H4 (cell line): ENCODE data around the gene TNK2. TPM values are rescaled to one million over a fixed set of nuclear protein-coding genes. Genes with fewer than 3 reads are reported as not detected.
"Not testable (repeated sequence)": the region's sequence is repeated elsewhere in the genome, so short reads cannot be mapped to it uniquely, and the experiment has no call there.

Experiments used
- DNase-seq: peaks from one replicate; pipeline ENCODE4 v3.0.0-alpha.2; 2015; ENCODE audit warnings: low spot score
- total RNA-seq: library from RNA; depleted of rRNA; stranded (reverse); fragments of >200 nt; shearing (Covaris generic); gene quantifications from 2 replicates; pipeline ENCODE4 v1.2.3, GENCODE V29; 2014

TNK2 gene
- total RNA-seq, 1 experiment from 2014 or later, result 3.7 TPM

GRCh38 chr3:195850857-195851543 lies 57.4 kb downstream of the TNK2 start:
- peak; percentile 90 for DNase-seq

GRCh38 chr3:195849322-195850074 lies 58.9 kb downstream of the TNK2 start:
- DNase-seq, result no peak

- peak; percentile 74 for DNase-seq
These were observed 61.0 kb downstream of the TNK2 start for GRCh38 chr3:195847055-195847950.

GRCh38 chr3:195845483-195845882 lies 62.9 kb downstream of the TNK2 start:
- DNase-seq, result no peak

GRCh38 chr3:195844671-195845218 lies 63.6 kb downstream of the TNK2 start:
- no peak for DNase-seq

GRCh38 chr3:195839260-195840010 lies 68.9 kb downstream of the TNK2 start:
- no peak for DNase-seq

- no peak for DNase-seq
These were observed 69.6 kb downstream of the TNK2 start for GRCh38 chr3:195838714-195839113.

- no peak for DNase-seq
These were observed 71.7 kb downstream of the TNK2 start for GRCh38 chr3:195836476-195837135.

GRCh38 chr3:195835791-195836190 lies 72.6 kb downstream of the TNK2 start:
- DNase-seq, result no peak

GRCh38 chr3:195834675-195835583 lies 73.4 kb downstream of the TNK2 start:
- no peak for DNase-seq

GRCh38 chr3:195829897-195830254 lies 78.5 kb downstream of the TNK2 start:
- DNase-seq, result no peak

- no peak for DNase-seq
These were observed 79.6 kb downstream of the TNK2 start for GRCh38 chr3:195828762-195829161.

GRCh38 chr3:195825857-195826804 lies 82.2 kb downstream of the TNK2 start:
- no peak for DNase-seq

GRCh38 chr3:195825191-195825588 lies 83.2 kb downstream of the TNK2 start:
- no peak for DNase-seq

GRCh38 chr3:195824425-195825190 lies 83.7 kb downstream of the TNK2 start:
- DNase-seq, result not testable (repeated sequence)

GRCh38 chr3:195823999-195824398 lies 84.4 kb downstream of the TNK2 start:
- DNase-seq, result peak; percentile 69

GRCh38 chr3:195823280-195823679 lies 85.1 kb downstream of the TNK2 start:
- no peak for DNase-seq
